ENCODE measurements around the gene PTPRM. TPM values are rescaled to one million over a fixed set of nuclear protein-coding genes. Genes with fewer than 3 reads are reported as not detected.

The PTPRM gene
- total RNA-seq, 1 donor from 2014 or later: 4.5 TPM

DNA sequence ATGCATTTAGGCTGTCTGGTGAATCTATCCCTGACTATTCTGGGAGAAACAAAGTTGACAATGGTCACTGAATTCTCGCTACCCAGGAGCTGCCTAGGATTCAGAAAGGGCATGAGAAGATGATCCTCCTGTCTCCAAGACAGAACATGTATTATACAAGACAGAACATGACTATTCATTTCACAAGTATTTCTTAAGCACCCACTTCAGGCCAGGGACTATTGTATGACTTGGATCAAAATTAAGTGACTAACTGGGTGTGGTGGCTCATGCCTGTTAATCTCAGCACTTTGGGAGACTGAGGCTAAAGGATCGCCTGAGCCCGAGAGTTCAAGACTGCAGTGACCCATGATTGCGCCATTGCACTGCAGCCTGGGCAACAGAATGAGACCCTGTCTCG is 806.4 kb downstream of the PTPRM start:
- H3K27me3 Mint-ChIP-seq (ENCODE audit: low read depth): peaks cover 8% of the 10 kb centered on the region
- H3K36me3 Mint-ChIP-seq (ENCODE audit: low read depth): no peaks in the 10 kb centered on the region
- no peaks in the 10 kb centered on the region for H3K9me3 Mint-ChIP-seq
- no peak for DNase-seq (ENCODE audit: low spot score)
- H3K27ac Mint-ChIP-seq: no peak overlapping the region
- no peak overlapping the region for H3K4me3 Mint-ChIP-seq (ENCODE audit: low read depth)
- intact Hi-C loops (cut with micrococcal nuclease): no loop called here
- H3K4me1 Mint-ChIP-seq (ENCODE audit: low read depth): no peaks in the 10 kb centered on the region

DNA sequence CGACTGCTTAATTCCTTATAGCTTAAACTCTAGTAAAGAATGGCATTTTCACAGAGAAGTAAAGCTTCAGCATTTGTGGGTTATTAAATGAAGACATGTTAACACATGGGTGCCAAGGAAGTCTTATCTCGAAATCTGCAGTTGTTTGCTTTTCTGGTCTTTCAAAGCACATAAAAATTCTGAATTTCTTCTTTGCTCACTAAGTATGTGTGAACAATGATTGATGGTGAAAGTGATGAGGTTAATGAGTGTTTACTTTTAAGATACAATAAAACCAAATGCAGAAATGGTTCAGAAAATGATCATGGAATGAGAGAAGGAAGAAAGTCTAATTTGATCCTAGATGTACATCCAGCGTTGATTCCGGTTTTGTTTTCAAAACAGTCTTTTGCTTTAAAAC is 807.6 kb downstream of the PTPRM start:
- H3K9me3 Mint-ChIP-seq: no peaks in the 10 kb centered on the region
- H3K36me3 Mint-ChIP-seq (ENCODE audit: low read depth): no peaks in the 10 kb centered on the region

DNA sequence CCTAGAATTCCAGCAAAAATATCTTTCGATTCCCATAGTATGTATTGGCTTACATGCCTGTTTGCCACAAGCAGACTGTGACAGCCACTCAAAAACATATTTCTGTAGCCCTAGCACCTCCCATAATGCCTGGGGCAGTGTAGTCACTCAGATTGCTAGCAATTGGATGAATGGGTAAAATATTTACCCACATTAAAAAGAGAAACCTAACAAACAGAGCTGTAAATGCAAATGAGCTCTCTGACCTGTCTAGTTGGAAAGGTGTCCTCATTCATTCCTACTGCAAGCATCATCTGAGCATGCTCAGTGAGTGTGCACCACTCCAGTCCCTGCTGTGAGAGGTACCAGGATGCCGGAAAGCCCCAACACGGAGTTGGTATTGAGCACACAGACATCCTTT is 808.1 kb downstream of the PTPRM start:
- Mint-ChIP-seq H3K27me3 (ENCODE audit: low read depth) (no peaks in the 10 kb centered on the region), H3K36me3 (ENCODE audit: low read depth) (no peaks in the 10 kb centered on the region), H3K4me3 (ENCODE audit: low read depth) (no peak overlapping the region), H3K4me1 (ENCODE audit: low read depth) (no peaks in the 10 kb centered on the region), H3K27ac (no peak overlapping the region), H3K9me3 (no peaks in the 10 kb centered on the region)
- intact Hi-C loops (cut with micrococcal nuclease): no loop called here
- no peak for DNase-seq (ENCODE audit: low spot score)

More for the DNA sequence above, 807.6 kb downstream of the PTPRM start:
- H3K27me3 Mint-ChIP-seq (ENCODE audit: low read depth): no peaks in the 10 kb centered on the region
- H3K4me3 Mint-ChIP-seq (ENCODE audit: low read depth): no peak overlapping the region
- no peak for DNase-seq (ENCODE audit: low spot score)
- intact Hi-C loops (cut with micrococcal nuclease): no loop called here
- H3K4me1 Mint-ChIP-seq (ENCODE audit: low read depth): no peaks in the 10 kb centered on the region
- no peak overlapping the region for H3K27ac Mint-ChIP-seq

DNA sequence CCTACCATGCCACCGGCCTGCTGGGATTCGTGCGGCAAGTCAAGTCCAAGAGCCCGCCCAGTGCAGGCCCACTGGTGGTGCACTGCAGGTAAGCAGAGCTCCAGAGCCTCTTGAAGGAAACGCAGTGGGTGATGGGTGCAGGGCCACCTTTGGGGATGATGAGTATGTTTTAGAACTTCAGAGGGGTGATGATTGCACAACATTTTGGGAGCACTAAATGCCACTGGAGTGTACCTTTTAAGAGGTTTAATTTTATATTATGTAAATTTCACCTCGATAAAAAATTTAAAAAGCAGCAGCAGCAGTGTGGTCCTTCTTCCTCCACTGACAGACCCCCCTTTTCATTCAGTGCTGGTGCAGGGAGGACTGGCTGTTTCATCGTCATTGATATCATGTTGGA is 809.0 kb downstream of the PTPRM start:
- H3K4me3 Mint-ChIP-seq (ENCODE audit: low read depth): no peak overlapping the region
- H3K27ac Mint-ChIP-seq: no peak overlapping the region
- H3K27me3 Mint-ChIP-seq (ENCODE audit: low read depth): no peaks in the 10 kb centered on the region
- intact Hi-C loops (cut with micrococcal nuclease): no loop called here
- DNase-seq (ENCODE audit: low spot score): no peak
- no peaks in the 10 kb centered on the region for H3K36me3 Mint-ChIP-seq (ENCODE audit: low read depth)
- H3K9me3 Mint-ChIP-seq: no peaks in the 10 kb centered on the region
- no peaks in the 10 kb centered on the region for H3K4me1 Mint-ChIP-seq (ENCODE audit: low read depth)

DNA sequence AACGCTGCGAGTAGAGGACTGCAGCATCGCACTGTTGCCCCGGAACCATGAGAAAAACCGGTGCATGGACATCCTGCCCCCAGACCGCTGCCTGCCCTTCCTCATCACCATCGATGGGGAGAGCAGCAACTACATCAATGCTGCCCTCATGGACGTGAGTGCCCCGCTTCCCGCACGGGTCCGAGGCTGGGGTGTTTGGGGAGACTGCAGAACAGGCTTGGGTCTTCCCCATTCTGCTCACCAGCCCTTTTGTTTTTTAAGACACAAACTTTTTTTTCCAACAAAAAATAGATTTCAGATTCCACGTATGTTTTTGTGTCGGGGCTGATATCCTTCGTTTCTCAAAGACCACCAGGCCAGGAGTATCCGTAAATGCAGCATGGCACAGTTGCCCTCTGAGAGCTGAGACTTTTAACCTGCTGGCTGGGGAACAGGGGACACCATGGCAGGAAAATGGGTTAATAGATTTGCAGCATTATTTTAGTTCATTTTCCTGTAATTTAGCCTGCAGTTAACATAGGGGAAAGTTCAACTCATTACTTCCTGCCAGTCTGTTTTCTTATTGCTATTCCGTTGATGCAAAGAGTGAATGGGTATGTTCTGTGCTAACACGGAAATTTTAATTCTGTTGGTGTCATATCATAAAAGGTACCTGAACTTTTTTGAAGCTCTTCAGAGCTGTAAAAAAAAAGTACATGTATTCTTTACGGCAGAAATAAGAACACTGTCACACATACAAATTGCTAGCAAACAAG is 812.2 kb downstream of the PTPRM start:
- no peak for DNase-seq (ENCODE audit: low spot score)
- Mint-ChIP-seq H3K36me3 (ENCODE audit: low read depth) (no peaks in the 10 kb centered on the region), H3K4me1 (ENCODE audit: low read depth) (no peaks in the 10 kb centered on the region), H3K9me3 (no peaks in the 10 kb centered on the region), H3K27me3 (ENCODE audit: low read depth) (no peaks in the 10 kb centered on the region), H3K27ac (no peak overlapping the region), H3K4me3 (ENCODE audit: low read depth) (no peak overlapping the region)
- intact Hi-C loops (cut with micrococcal nuclease): no loop called here

DNA sequence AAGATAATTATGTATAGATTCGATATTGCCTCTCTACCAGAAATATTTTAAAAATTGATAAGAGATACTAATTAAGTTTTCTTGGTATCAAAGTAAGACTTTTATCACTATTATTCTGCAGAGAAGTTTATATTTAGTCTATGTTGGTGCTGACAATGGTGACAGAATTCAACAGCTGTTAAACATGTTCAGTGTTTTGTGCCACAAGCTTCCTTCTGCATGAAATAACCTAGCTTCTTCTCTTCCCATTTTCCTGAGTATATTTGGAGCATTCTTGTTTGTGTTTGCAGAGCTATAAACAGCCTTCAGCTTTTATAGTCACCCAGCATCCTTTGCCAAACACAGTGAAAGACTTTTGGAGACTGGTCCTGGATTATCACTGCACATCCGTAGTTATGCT is 812.9 kb downstream of the PTPRM start:
- Mint-ChIP-seq H3K9me3 (no peaks in the 10 kb centered on the region), H3K4me1 (ENCODE audit: low read depth) (no peaks in the 10 kb centered on the region), H3K27me3 (ENCODE audit: low read depth) (no peaks in the 10 kb centered on the region), H3K36me3 (ENCODE audit: low read depth) (no peaks in the 10 kb centered on the region), H3K27ac (no peak overlapping the region), H3K4me3 (ENCODE audit: low read depth) (no peak overlapping the region)
- no peak for DNase-seq (ENCODE audit: low spot score)
- intact Hi-C loops (cut with micrococcal nuclease): no loop called here

DNA sequence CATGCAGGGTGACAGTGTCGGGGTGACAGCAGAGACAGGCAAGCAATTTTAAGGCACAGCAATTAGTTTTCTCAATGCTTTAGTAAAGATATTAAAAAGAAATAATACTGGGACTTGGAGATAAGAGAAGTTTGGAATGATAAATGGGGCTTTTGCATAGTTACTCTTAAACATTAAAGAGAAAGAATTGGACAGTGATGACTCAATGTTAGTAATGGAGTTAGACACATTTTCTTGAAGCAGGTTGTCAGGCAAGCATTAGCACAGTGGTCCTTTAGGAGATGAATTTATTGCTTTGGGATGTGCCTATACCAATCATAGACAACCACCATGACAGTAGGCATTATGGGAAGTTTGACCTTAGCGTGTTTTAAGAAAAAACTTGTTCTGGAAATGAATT is 813.8 kb downstream of the PTPRM start:
- H3K27ac Mint-ChIP-seq: no peak overlapping the region
- DNase-seq (ENCODE audit: low spot score): no peak
- H3K4me3 Mint-ChIP-seq (ENCODE audit: low read depth): no peak overlapping the region
- intact Hi-C loops (cut with micrococcal nuclease): no loop called here
- no peaks in the 10 kb centered on the region for H3K9me3 Mint-ChIP-seq
- no peaks in the 10 kb centered on the region for H3K27me3 Mint-ChIP-seq (ENCODE audit: low read depth)
- H3K4me1 Mint-ChIP-seq (ENCODE audit: low read depth): no peaks in the 10 kb centered on the region
- H3K36me3 Mint-ChIP-seq (ENCODE audit: low read depth): no peaks in the 10 kb centered on the region

DNA sequence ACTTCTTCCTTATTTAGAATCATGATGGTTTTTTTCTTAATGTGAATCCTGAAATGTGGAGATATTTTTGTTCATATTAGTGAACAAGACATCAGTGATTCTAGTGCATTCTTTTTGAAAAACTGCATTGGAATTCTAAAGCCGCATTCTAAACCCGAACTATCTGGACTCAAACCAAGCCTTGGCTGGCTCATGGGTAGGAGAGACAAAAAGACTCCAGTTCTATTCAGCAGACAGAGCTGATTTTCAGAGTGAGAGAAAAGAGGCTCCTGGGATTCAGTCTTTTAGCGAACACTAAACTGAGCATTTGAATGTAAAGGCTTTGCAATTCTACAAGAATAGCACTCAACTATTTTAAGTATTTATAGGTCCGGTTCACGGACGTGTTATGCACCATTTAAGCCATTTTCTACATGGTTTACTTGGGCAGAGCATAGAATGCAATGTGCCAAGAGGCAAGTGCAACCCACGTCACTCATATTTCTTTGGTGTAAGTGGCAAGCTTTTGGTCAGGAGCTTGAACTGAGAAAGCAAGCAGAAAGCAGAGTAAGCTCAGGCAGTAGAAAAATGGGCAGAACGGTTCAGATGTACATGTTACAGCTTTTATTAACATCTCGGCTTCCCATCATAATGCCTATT is 814.8 kb downstream of the PTPRM start:
- Mint-ChIP-seq H3K4me1 (ENCODE audit: low read depth) (no peaks in the 10 kb centered on the region), H3K27ac (no peak overlapping the region), H3K4me3 (ENCODE audit: low read depth) (no peak overlapping the region), H3K9me3 (no peaks in the 10 kb centered on the region), H3K36me3 (ENCODE audit: low read depth) (no peaks in the 10 kb centered on the region), H3K27me3 (ENCODE audit: low read depth) (no peaks in the 10 kb centered on the region)
- intact Hi-C loops (cut with micrococcal nuclease): no loop called here
- DNase-seq (ENCODE audit: low spot score): no peak

DNA sequence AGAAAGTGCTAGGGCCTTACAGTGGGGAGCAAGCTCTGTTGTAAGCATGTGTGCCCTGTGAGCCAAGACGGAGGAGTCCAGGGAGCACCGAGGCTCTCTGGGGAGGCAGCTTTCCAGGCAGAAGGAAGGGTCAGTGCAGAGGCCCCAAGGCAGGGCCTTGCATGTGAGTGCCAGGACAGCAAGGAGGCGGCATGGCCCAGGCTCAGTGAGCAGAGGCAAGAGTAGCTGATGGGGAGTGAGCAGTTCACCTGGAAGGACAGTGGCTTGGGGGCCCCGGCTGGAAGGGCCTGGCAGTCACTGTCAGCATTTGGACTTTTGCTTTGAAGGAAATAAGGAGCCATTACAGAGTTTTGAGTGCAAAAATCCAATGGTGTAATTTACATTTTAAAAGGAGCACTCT is 818.3 kb downstream of the PTPRM start:
- Mint-ChIP-seq H3K36me3 (ENCODE audit: low read depth) (no peaks in the 10 kb centered on the region), H3K4me1 (ENCODE audit: low read depth) (no peaks in the 10 kb centered on the region), H3K4me3 (ENCODE audit: low read depth) (no peak overlapping the region), H3K27me3 (ENCODE audit: low read depth) (no peaks in the 10 kb centered on the region), H3K27ac (no peak overlapping the region), H3K9me3 (no peaks in the 10 kb centered on the region)
- intact Hi-C loops (cut with micrococcal nuclease): no loop called here
- DNase-seq (ENCODE audit: low spot score): no peak

DNA sequence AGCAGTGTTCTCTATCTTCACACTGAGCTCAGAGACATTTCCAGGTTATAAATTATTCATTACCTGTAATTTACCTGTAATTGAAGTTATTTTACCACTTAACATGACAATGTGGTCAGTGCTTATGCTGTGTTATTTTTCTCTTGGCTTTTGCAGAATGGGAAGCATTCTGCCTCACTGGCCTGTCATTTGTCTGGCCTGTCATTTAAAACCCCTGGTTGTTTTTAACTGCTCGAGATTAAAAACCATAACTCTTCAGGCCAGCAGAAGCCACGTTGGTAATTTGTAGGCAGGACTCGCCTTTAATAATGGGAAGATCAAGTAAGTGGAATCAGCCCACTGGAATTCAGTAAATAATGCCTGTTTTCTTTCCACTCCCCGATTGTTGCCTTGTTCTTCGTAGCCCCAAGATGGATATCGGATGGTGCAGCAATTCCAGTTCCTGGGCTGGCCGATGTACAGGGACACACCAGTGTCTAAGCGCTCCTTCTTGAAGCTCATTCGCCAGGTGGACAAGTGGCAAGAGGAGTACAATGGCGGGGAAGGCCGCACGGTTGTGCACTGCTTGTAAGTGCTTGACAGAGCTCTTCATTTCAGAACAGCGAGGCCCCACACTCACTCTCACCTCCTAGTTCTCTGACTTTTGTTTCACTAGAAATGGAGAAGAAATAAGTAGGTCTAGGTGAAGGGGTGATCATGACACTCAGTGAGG is 819.7 kb downstream of the PTPRM start:
- Mint-ChIP-seq H3K4me1 (ENCODE audit: low read depth) (no peaks in the 10 kb centered on the region), H3K27ac (no peak overlapping the region), H3K36me3 (ENCODE audit: low read depth) (no peaks in the 10 kb centered on the region), H3K27me3 (ENCODE audit: low read depth) (no peaks in the 10 kb centered on the region), H3K4me3 (ENCODE audit: low read depth) (no peak overlapping the region), H3K9me3 (no peaks in the 10 kb centered on the region)
- DNase-seq (ENCODE audit: low spot score): no peak
- intact Hi-C loops (cut with micrococcal nuclease): no loop called here

DNA sequence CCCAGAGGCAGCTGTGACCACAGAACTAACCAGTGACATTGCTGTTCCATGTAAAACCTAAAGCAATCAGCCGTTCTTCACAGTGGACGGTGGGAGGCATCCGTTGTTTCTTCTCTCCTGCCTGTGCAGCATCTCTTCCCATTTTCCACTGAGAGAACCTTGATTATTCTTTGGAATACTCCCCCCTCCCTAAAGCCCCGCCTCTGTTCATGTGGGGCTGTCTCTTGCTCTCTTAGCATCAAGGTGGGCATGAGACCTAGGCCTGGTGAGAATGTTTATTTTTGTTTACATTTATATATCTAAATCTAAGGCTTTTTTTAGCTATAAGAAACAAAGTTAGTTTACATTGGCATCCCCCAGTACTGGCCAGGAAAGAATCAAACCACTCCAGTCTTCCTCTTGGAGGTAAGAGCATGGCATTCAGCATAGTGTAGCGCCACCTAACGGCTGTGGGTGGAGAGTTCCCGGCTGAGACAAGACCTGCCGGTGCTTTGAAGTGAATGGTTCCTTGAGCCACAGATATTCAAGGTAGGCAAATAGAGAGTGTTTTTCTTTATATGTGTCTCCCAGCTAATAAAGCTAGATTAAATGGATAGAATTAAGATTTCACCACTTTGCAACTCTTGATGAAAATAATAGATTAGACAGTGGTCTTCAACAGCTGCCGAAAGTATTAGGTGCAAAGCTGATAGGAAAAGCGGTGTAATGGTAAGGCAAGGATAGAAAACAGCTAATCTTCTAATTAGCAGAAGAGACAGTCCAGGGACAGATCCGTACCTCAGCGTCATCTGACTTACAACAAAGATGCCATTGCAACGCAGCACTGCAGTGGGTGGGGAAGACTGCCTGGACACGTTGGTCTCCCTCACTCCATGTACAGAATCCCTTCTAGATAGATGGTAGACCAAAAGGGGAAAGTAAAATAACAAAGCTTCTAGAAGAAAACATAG is 822.5 kb downstream of the PTPRM start:
- H3K4me1 Mint-ChIP-seq (ENCODE audit: low read depth): no peaks in the 10 kb centered on the region
- H3K27me3 Mint-ChIP-seq (ENCODE audit: low read depth): no peaks in the 10 kb centered on the region
- DNase-seq (ENCODE audit: low spot score): no peak
- H3K9me3 Mint-ChIP-seq: no peaks in the 10 kb centered on the region
- H3K4me3 Mint-ChIP-seq (ENCODE audit: low read depth): no peak overlapping the region
- H3K36me3 Mint-ChIP-seq (ENCODE audit: low read depth): no peaks in the 10 kb centered on the region
- no peak overlapping the region for H3K27ac Mint-ChIP-seq
- intact Hi-C loops (cut with micrococcal nuclease): no loop called here

DNA sequence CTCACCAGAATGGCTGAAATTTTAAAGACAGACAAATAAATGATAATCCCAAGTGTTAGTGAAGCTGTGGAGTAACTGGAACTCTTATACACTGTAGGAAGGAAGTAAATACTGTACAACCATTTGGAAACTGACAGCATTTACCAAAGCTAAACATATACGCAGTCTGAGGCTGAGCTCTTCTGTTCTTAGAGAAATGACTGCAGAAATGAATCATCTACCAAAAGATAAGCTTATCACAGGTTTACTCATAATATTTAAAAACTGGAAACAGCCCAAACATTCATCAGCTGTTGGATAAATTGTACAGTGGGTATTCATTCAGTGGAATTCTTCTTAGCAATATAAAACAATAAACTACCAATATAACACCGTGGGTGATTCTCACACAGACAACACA is 824.0 kb downstream of the PTPRM start:
- H3K27ac Mint-ChIP-seq: no peak overlapping the region
- H3K27me3 Mint-ChIP-seq (ENCODE audit: low read depth): no peaks in the 10 kb centered on the region
- no peaks in the 10 kb centered on the region for H3K36me3 Mint-ChIP-seq (ENCODE audit: low read depth)
- H3K4me1 Mint-ChIP-seq (ENCODE audit: low read depth): no peaks in the 10 kb centered on the region
- no peak overlapping the region for H3K4me3 Mint-ChIP-seq (ENCODE audit: low read depth)
- intact Hi-C loops (cut with micrococcal nuclease): no loop called here
- no peak for DNase-seq (ENCODE audit: low spot score)
- no peaks in the 10 kb centered on the region for H3K9me3 Mint-ChIP-seq

All from activated T-helper 2 cell treated with anti-CD3 and anti-CD28 coated beads, Interferon-gamma antibody, Interleukin-2, Interleukin-4, amounts not matched to agents 10 μg/mL and 5 μg/mL and 100 μg/mL, durations not matched to agents 14 hours and 24 hours and 36 hours (primary cell).